GM12878 (cell line): ENCODE measurements around the gene TBC1D24. TPM values are rescaled to one million over a fixed set of nuclear protein-coding genes. Genes with fewer than 3 reads are reported as not detected.

Source experiments
- ASH2L ChIP-seq: fragments of 300-600, 200-600 bp; sonication (generic); IDR thresholded peaks from 2 replicates; pipeline ENCODE4 v1.6.1; 2017; ENCODE audit warnings: low read depth, mild to moderate bottlenecking, borderline replicate concordance
- CREM ChIP-seq: IDR thresholded peaks from 2 replicates; pipeline ENCODE4 v1.6.1; 2014; ENCODE audit warnings: antibody characterized with exemption, low read depth
- EGR1 ChIP-seq, 2 experiments: IDR thresholded peaks; 1 replicate in 1 of 2; 2 replicates in 1 of 2; pipeline ENCODE4 v1.6.1; 2011 to 2012; ENCODE audit warnings: low read depth in 2 of 2, low read length in 2 of 2, borderline replicate concordance in 1 of 2, mild to moderate bottlenecking in 1 of 2, moderate library complexity in 1 of 2
- GABPA ChIP-seq: IDR thresholded peaks from 2 replicates; pipeline ENCODE4 v1.6.1; 2014; ENCODE audit warnings: antibody characterized with exemption, low read depth, mild to moderate bottlenecking, inconsistent platforms
- HCFC1 ChIP-seq: fragments of 150-350 bp; IDR thresholded peaks from 2 replicates; pipeline ENCODE4 v1.6.1; 2014; ENCODE audit warnings: low read length
- KLF5 ChIP-seq: fragments of 450-650 bp; IDR thresholded peaks from 2 replicates; pipeline ENCODE4 v1.6.1; 2014; ENCODE audit warnings: mild to moderate bottlenecking; ENCODE audit not compliant: partially characterized antibody
- MTA2 ChIP-seq: fragments of 450-650 bp; IDR thresholded peaks from 2 replicates; pipeline ENCODE4 v1.6.1; 2016; ENCODE audit warnings: low read depth, mild to moderate bottlenecking, moderate library complexity
- MYB ChIP-seq: fragments of 150-350 bp; IDR thresholded peaks from 2 replicates; pipeline ENCODE4 v1.6.1; 2014; ENCODE audit warnings: mild to moderate bottlenecking, low read depth, low read length, borderline replicate concordance
- NFIC ChIP-seq: IDR thresholded peaks from 2 replicates; pipeline ENCODE4 v1.6.1; 2012; ENCODE audit warnings: low read depth, mild to moderate bottlenecking, inconsistent platforms, low read length, moderate library complexity
- NFYB ChIP-seq: IDR thresholded peaks from 2 replicates; pipeline ENCODE4 v1.6.1; 2011; ENCODE audit warnings: low read depth, mild to moderate bottlenecking, low read length, improper control_type of control experiment, moderate library complexity; ENCODE audit not compliant: insufficient read depth
- REST ChIP-seq: IDR thresholded peaks from 2 replicates; pipeline ENCODE4 v1.6.1; 2012; ENCODE audit warnings: mild to moderate bottlenecking, low read depth, low read length
- SP1 ChIP-seq: IDR thresholded peaks from one replicate; pipeline ENCODE4 v1.6.1; 2011; ENCODE audit warnings: low read depth, low read length
- SREBF1 ChIP-seq: IDR thresholded peaks from 2 replicates; pipeline ENCODE4 v1.6.1; 2012; ENCODE audit warnings: mild to moderate bottlenecking, low read length
- STAT3 ChIP-seq: IDR thresholded peaks from 2 replicates; pipeline ENCODE4 v1.6.1; 2011; ENCODE audit warnings: low read depth, low read length, improper control_type of control experiment
- TCF7 ChIP-seq: IDR thresholded peaks from 2 replicates; pipeline ENCODE4 v1.6.1; 2014; ENCODE audit warnings: antibody characterized with exemption, borderline replicate concordance
- USF2 ChIP-seq: IDR thresholded peaks from 2 replicates; pipeline ENCODE4 v1.6.1; 2011; ENCODE audit warnings: low read depth, low read length, improper control_type of control experiment, borderline replicate concordance
- ZBTB40 ChIP-seq: fragments of 450-650 bp; IDR thresholded peaks from 2 replicates; pipeline ENCODE4 v1.6.1; 2016; ENCODE audit warnings: mild to moderate bottlenecking, moderate library complexity, borderline replicate concordance
- polyA plus RNA-seq, 11 experiments: library from polyadenylated mRNA; depleted of rRNA in 4 of 11; unstranded in 6 of 11; stranded (reverse) in 5 of 11; fragments of >200 nt; fragmentation: Nextera tagmentation in 4 of 11; fragmentation: Illumina TruSeq in 1 of 11; extraction: Ambion mirVana in 4 of 11; extraction: Trizol in 1 of 11; gene quantifications; 1 replicate in 1 of 11; 2 replicates in 10 of 11; pipeline versions ENCODE4 v1.2.1 to v1.2.3, GENCODE V29; 2011 to 2016; ENCODE audit warnings: inconsistent platforms in 2 of 11, missing spikeins in 2 of 11, low read depth in 1 of 11
- total RNA-seq, 4 experiments: library from RNA; depleted of rRNA in 3 of 4; stranded (reverse); fragments of >200 nt in 3 of 4; fragmentation: Illumina TruSeq in 1 of 4; extraction: Trizol in 1 of 4; gene quantifications; 2 replicates each; pipeline versions ENCODE4 v1.2.1 to v1.2.3, GENCODE V29; 2013 to 2021

TBC1D24 gene
- total and polyA plus RNA-seq, 10 of the 15 experiments (the other 5 are each of a cell fraction or from before 2014, with no cell fraction given), result 1.1 to 9.6 (median 4.5) TPM

GRCh38 chr16:2459647-2460390 is 15.1 kb upstream of the TBC1D24 start, which contains the start of gene TEDC2 (continued):
- TF ChIP-seq ZBTB40, result peak; percentile 66; the same call in 1 of the 2 replicates
- no peak for TF ChIP-seq NFIC
- TF ChIP-seq MYB, result no peak
- TF ChIP-seq SP1, result peak; percentile 88
- no peak for TF ChIP-seq SREBF1
- TF ChIP-seq REST, result peak; percentile 56
- no peak for TF ChIP-seq USF2
- no peak for TF ChIP-seq ASH2L
- TF ChIP-seq STAT3, result no peak
- TF ChIP-seq MTA2, result no peak
- TF ChIP-seq CREM, result peak; percentile 50; the same call in 1 of the 2 replicates
- no peak for TF ChIP-seq HCFC1
- TF ChIP-seq EGR1 (IDR thresholded peaks at IDR 0.05; ENCODE audit: borderline replicate concordance in 1 of 2, low read depth in 2 of 2, low read length in 2 of 2), result peak in 1 of 2 experiments; percentile 33; a peak in 1 of 3 replicates
- TF ChIP-seq GABPA, result peak; percentile 85; the same call in 1 of the 2 replicates
- peak; percentile 74 for TF ChIP-seq NFYB
- peak; percentile 21 for TF ChIP-seq KLF5
- TF ChIP-seq TCF7, result no peak
- TF ChIP-seq, all 136 proteins: peak for 24
